ENCODE results near the gene MIGA1. TPM values are rescaled to one million over a fixed set of nuclear protein-coding genes. Genes with fewer than 3 reads are reported as not detected.
A peak's percentile ranks its signal among the peaks of the same experiment; 100 is the strongest.

Gene MIGA1
- total and polyA plus RNA-seq, 2 donors: 3.9 to 9.2 TPM

- H3K27me3 ChIP-seq (ENCODE audit: control insufficient read depth in 2 of 2, insufficient read depth in 1 of 2, low read length in 1 of 2): no peaks in the 10 kb centered on the region
- no peak overlapping the region for H3K4me3 ChIP-seq (ENCODE audit: low read length in 2 of 2)
- peaks cover 7 to 10% of the 10 kb centered on the region in 2 donors for H3K4me1 ChIP-seq (ENCODE audit: control insufficient read depth in 2 of 2, insufficient read depth in 2 of 2, low read length in 2 of 2)
- 44% methylated on average over 1 of the region's 1 CpG for WGBS
- H3K27ac ChIP-seq (ENCODE audit: low read depth in 1 of 2, low read length in 1 of 2): no peak overlapping the region
- DNase-seq (ENCODE audit: low read depth in 6 of 9, low spot score in 9 of 9): no peak
- no peaks in the 10 kb centered on the region for H3K36me3 ChIP-seq (ENCODE audit: control insufficient read depth in 2 of 2, insufficient read depth in 2 of 2, low read length in 1 of 2)
- no peaks in the 10 kb centered on the region for H3K9me3 ChIP-seq (ENCODE audit: control insufficient read depth in 2 of 2, insufficient read depth in 1 of 2, low read length in 1 of 2)
These were observed 22.3 kb upstream of the MIGA1 start for GRCh38 chr1:77757066-77757584.

GRCh38 chr1:77757603-77758002 lies 21.8 kb upstream of the MIGA1 start:
- Histone ChIP-seq H3K4me1 (ENCODE audit: control insufficient read depth in 2 of 2, insufficient read depth in 2 of 2, low read length in 2 of 2) (peaks cover 7 to 10% of the 10 kb centered on the region in 2 donors), H3K27me3 (ENCODE audit: control insufficient read depth in 2 of 2, insufficient read depth in 1 of 2, low read length in 1 of 2) (no peaks in the 10 kb centered on the region), H3K27ac (ENCODE audit: low read depth in 1 of 2, low read length in 1 of 2) (no peak overlapping the region), H3K36me3 (ENCODE audit: control insufficient read depth in 2 of 2, insufficient read depth in 2 of 2, low read length in 1 of 2) (no peaks in the 10 kb centered on the region), H3K4me3 (ENCODE audit: low read length in 2 of 2) (no peak overlapping the region), H3K9me3 (ENCODE audit: control insufficient read depth in 2 of 2, insufficient read depth in 1 of 2, low read length in 1 of 2) (no peaks in the 10 kb centered on the region)
- 95% methylated on average over 2 of the region's 2 CpGs for WGBS
- DNase-seq (ENCODE audit: low read depth in 6 of 9, low spot score in 9 of 9): no peak

GRCh38 chr1:77759071-77760028 lies 20.1 kb upstream of the MIGA1 start, which contains the start of gene USP33:
TSS of gene USP33 (minus strand) at chr1:77759852. CDS start at chr1:77741697, 18,155 bp downstream.
- DNase-seq (ENCODE audit: low read depth in 6 of 9, low spot score in 9 of 9): peak; percentile 79 to 97 (median 93)
- peaks cover 7 to 10% of the 10 kb centered on the region in 2 donors for H3K4me1 ChIP-seq (ENCODE audit: control insufficient read depth in 2 of 2, insufficient read depth in 2 of 2, low read length in 2 of 2)
- no peaks in the 10 kb centered on the region for H3K9me3 ChIP-seq (ENCODE audit: control insufficient read depth in 2 of 2, insufficient read depth in 1 of 2, low read length in 1 of 2)
- under 1% methylated on average over 79 of the region's 79 CpGs for WGBS
- no peaks in the 10 kb centered on the region for H3K27me3 ChIP-seq (ENCODE audit: control insufficient read depth in 2 of 2, insufficient read depth in 1 of 2, low read length in 1 of 2)
- no peaks in the 10 kb centered on the region for H3K36me3 ChIP-seq (ENCODE audit: control insufficient read depth in 2 of 2, insufficient read depth in 2 of 2, low read length in 1 of 2)
- peak within 1 kb of the TSS; percentile 73 to 77 for H3K4me3 ChIP-seq (ENCODE audit: low read length in 2 of 2)
- peak within 1 kb of the TSS; percentile 88 to 91 for H3K27ac ChIP-seq (ENCODE audit: low read depth in 1 of 2, low read length in 1 of 2)

GRCh38 chr1:77762072-77762476 lies 17.4 kb upstream of the MIGA1 start:
- DNase-seq (ENCODE audit: low read depth in 6 of 9, low spot score in 9 of 9): no peak
- Histone ChIP-seq H3K4me1 (ENCODE audit: control insufficient read depth in 2 of 2, insufficient read depth in 2 of 2, low read length in 2 of 2) (peaks cover 3 to 5% of the 10 kb centered on the region in 2 donors), H3K9me3 (ENCODE audit: control insufficient read depth in 2 of 2, insufficient read depth in 1 of 2, low read length in 1 of 2) (no peaks in the 10 kb centered on the region), H3K27me3 (ENCODE audit: control insufficient read depth in 2 of 2, insufficient read depth in 1 of 2, low read length in 1 of 2) (no peaks in the 10 kb centered on the region), H3K27ac (ENCODE audit: low read depth in 1 of 2, low read length in 1 of 2) (no peak overlapping the region), H3K4me3 (ENCODE audit: low read length in 2 of 2) (no peak overlapping the region), H3K36me3 (ENCODE audit: control insufficient read depth in 2 of 2, insufficient read depth in 2 of 2, low read length in 1 of 2) (no peaks in the 10 kb centered on the region)
- WGBS: 95% methylated on average over 1 of the region's 1 CpG

- Histone ChIP-seq H3K27ac (ENCODE audit: low read depth in 1 of 2, low read length in 1 of 2) (no peak overlapping the region), H3K27me3 (ENCODE audit: control insufficient read depth in 2 of 2, insufficient read depth in 1 of 2, low read length in 1 of 2) (no peaks in the 10 kb centered on the region), H3K4me1 (ENCODE audit: control insufficient read depth in 2 of 2, insufficient read depth in 2 of 2, low read length in 2 of 2) (no peaks in the 10 kb centered on the region), H3K9me3 (ENCODE audit: control insufficient read depth in 2 of 2, insufficient read depth in 1 of 2, low read length in 1 of 2) (no peaks in the 10 kb centered on the region), H3K4me3 (ENCODE audit: low read length in 2 of 2) (no peak overlapping the region), H3K36me3 (ENCODE audit: control insufficient read depth in 2 of 2, insufficient read depth in 2 of 2, low read length in 1 of 2) (no peaks in the 10 kb centered on the region)
- DNase-seq (ENCODE audit: low read depth in 6 of 9, low spot score in 9 of 9): no peak
- WGBS: 74% methylated on average over 4 of the region's 4 CpGs
These were observed 11.4 kb upstream of the MIGA1 start for GRCh38 chr1:77768006-77768405.

- H3K9me3 ChIP-seq (ENCODE audit: control insufficient read depth in 2 of 2, insufficient read depth in 1 of 2, low read length in 1 of 2): no peaks in the 10 kb centered on the region
- H3K27ac ChIP-seq (ENCODE audit: low read depth in 1 of 2, low read length in 1 of 2): no peak overlapping the region
- WGBS: 85% methylated on average over 7 of the region's 7 CpGs
These were observed 3.3 kb upstream of the MIGA1 start for GRCh38 chr1:77776007-77776700.

GRCh38 chr1:77781683-77782082 lies 2.2 kb downstream of the MIGA1 start:
- peaks cover 0 to 4% of the 10 kb centered on the region in 2 donors for H3K4me1 ChIP-seq (ENCODE audit: control insufficient read depth in 2 of 2, insufficient read depth in 2 of 2, low read length in 2 of 2)
- no peak for DNase-seq (ENCODE audit: low read depth in 6 of 9, low spot score in 9 of 9)
- 98% methylated on average over 1 of the region's 1 CpG for WGBS
- no peaks in the 10 kb centered on the region for H3K27me3 ChIP-seq (ENCODE audit: control insufficient read depth in 2 of 2, insufficient read depth in 1 of 2, low read length in 1 of 2)
- peaks cover 7 to 10% of the 10 kb centered on the region in 2 donors for H3K36me3 ChIP-seq (ENCODE audit: control insufficient read depth in 2 of 2, insufficient read depth in 2 of 2, low read length in 1 of 2)
- H3K4me3 ChIP-seq (ENCODE audit: low read length in 2 of 2): no peak overlapping the region
- H3K27ac ChIP-seq (ENCODE audit: low read depth in 1 of 2, low read length in 1 of 2): no peak overlapping the region
- no peaks in the 10 kb centered on the region for H3K9me3 ChIP-seq (ENCODE audit: control insufficient read depth in 2 of 2, insufficient read depth in 1 of 2, low read length in 1 of 2)

More at GRCh38 chr1:77776007-77776700, 3.3 kb upstream of the MIGA1 start:
- DNase-seq (ENCODE audit: low read depth in 6 of 9, low spot score in 9 of 9): no peak
- no peaks in the 10 kb centered on the region for H3K27me3 ChIP-seq (ENCODE audit: control insufficient read depth in 2 of 2, insufficient read depth in 1 of 2, low read length in 1 of 2)
- no peaks in the 10 kb centered on the region for H3K36me3 ChIP-seq (ENCODE audit: control insufficient read depth in 2 of 2, insufficient read depth in 2 of 2, low read length in 1 of 2)
- peaks cover 0 to 4% of the 10 kb centered on the region in 2 donors for H3K4me1 ChIP-seq (ENCODE audit: control insufficient read depth in 2 of 2, insufficient read depth in 2 of 2, low read length in 2 of 2)
- no peak overlapping the region for H3K4me3 ChIP-seq (ENCODE audit: low read length in 2 of 2)

- Histone ChIP-seq H3K4me3 (ENCODE audit: low read length in 2 of 2) (no peak overlapping the region), H3K4me1 (ENCODE audit: control insufficient read depth in 2 of 2, insufficient read depth in 2 of 2, low read length in 2 of 2) (peaks cover 0 to 4% of the 10 kb centered on the region in 2 donors), H3K9me3 (ENCODE audit: control insufficient read depth in 2 of 2, insufficient read depth in 1 of 2, low read length in 1 of 2) (no peaks in the 10 kb centered on the region), H3K27ac (ENCODE audit: low read depth in 1 of 2, low read length in 1 of 2) (no peak overlapping the region), H3K27me3 (ENCODE audit: control insufficient read depth in 2 of 2, insufficient read depth in 1 of 2, low read length in 1 of 2) (no peaks in the 10 kb centered on the region), H3K36me3 (ENCODE audit: control insufficient read depth in 2 of 2, insufficient read depth in 2 of 2, low read length in 1 of 2) (peaks cover 9 to 10% of the 10 kb centered on the region in 2 donors)
- DNase-seq (ENCODE audit: low read depth in 6 of 9, low spot score in 9 of 9): no peak
- WGBS: 92% methylated on average over 2 of the region's 2 CpGs
These were observed 3.7 kb downstream of the MIGA1 start for GRCh38 chr1:77783141-77783540.
